HG03354 (cell line): ENCODE results near the gene SLC35D2.
"Not testable (repeated sequence)": the region's sequence is repeated elsewhere in the genome, so short reads cannot be mapped to it uniquely, and the experiment has no call there.

Experiments
- ATAC-seq: cut with Tn5 transposase; IDR thresholded peaks from one replicate; pipeline ENCODE4 v1.9.1; 2021; ENCODE audit warnings: mild to moderate bottlenecking; ENCODE audit not compliant: unreplicated experiment, poor library complexity, severe bottlenecking

The SLC35D2 gene

GRCh38 chr9:96363175-96363967 lies 20.1 kb downstream of the SLC35D2 start:
- ATAC-seq: no peak

- not testable (repeated sequence) for ATAC-seq
Measured at GRCh38 chr9:96362119-96362518, 21.4 kb downstream of the SLC35D2 start.

GRCh38 chr9:96361668-96362067 lies 21.8 kb downstream of the SLC35D2 start:
- ATAC-seq: no peak

- ATAC-seq: no peak
Measured at GRCh38 chr9:96360976-96361375, 22.5 kb downstream of the SLC35D2 start.

GRCh38 chr9:96360523-96360922 lies 23.0 kb downstream of the SLC35D2 start:
- ATAC-seq: not testable (repeated sequence)

GRCh38 chr9:96350866-96351265 lies 32.6 kb downstream of the SLC35D2 start:
- ATAC-seq: no peak

GRCh38 chr9:96348261-96348660 lies 35.2 kb downstream of the SLC35D2 start:
- ATAC-seq: no peak

- no peak for ATAC-seq
Measured at GRCh38 chr9:96345551-96345950, 38.0 kb downstream of the SLC35D2 start.

- no peak for ATAC-seq
Measured at GRCh38 chr9:96344458-96345180, 38.9 kb downstream of the SLC35D2 start.

GRCh38 chr9:96343515-96344360 lies 39.8 kb downstream of the SLC35D2 start:
- ATAC-seq: no peak

GRCh38 chr9:96342571-96343245 lies 40.8 kb downstream of the SLC35D2 start:
- no peak for ATAC-seq

- no peak for ATAC-seq
Measured at GRCh38 chr9:96340707-96341106, 42.8 kb downstream of the SLC35D2 start.

GRCh38 chr9:96338299-96338698 lies 45.2 kb downstream of the SLC35D2 start:
- ATAC-seq: no peak

- ATAC-seq: no peak
Measured at GRCh38 chr9:96333958-96334357, 49.6 kb downstream of the SLC35D2 start.

- no peak for ATAC-seq
Measured at GRCh38 chr9:96331236-96331947, 52.1 kb downstream of the SLC35D2 start.

GRCh38 chr9:96327694-96328352 lies 55.7 kb downstream of the SLC35D2 start:
- no peak for ATAC-seq

- ATAC-seq: no peak
Measured at GRCh38 chr9:96323169-96323568, 60.3 kb downstream of the SLC35D2 start.

GRCh38 chr9:96322736-96323135 lies 60.8 kb downstream of the SLC35D2 start:
- not testable (repeated sequence) for ATAC-seq

GRCh38 chr9:96322210-96322609 lies 61.3 kb downstream of the SLC35D2 start:
- ATAC-seq: not testable (repeated sequence)
